B cell (primary cell): ENCODE data around the gene HPGD. TPM values are rescaled to one million over a fixed set of nuclear protein-coding genes. Genes with fewer than 3 reads are reported as not detected.

Source experiments
- ATAC-seq: fragments of 200-7000 bp; cut with Tn5 transposase; one replicate; pipeline ENCODE4 v1.10.0; 2021; ENCODE audit warnings: low read depth, mild to moderate bottlenecking, moderate number of reproducible peaks, moderate library complexity
- CTCF ChIA-PET: fragments of 350-600 bp; sonication (Branson Sonifier 250); formaldehyde crosslinking; loops from one replicate; lab custom pipeline; 2021; ENCODE audit warnings: antibody characterized with exemption, inconsistent platforms; lab: Charles Lee
- POLR2A ChIA-PET: fragments of 350-600 bp; sonication (Branson Sonifier 250); formaldehyde crosslinking; loops from one replicate; lab custom pipeline; 2021; ENCODE audit warnings: antibody characterized with exemption; lab: Charles Lee
- DNase-seq: peaks from one replicate; pipeline ENCODE4 v3.0.0; 2013
- H2AFZ ChIP-seq: 2 replicates; pipeline ENCODE4 v1.6.1; 2012; ENCODE audit warnings: mild to moderate bottlenecking, low read depth, low read length; ENCODE audit not compliant: insufficient read depth, poor library complexity, severe bottlenecking
- H3K27ac ChIP-seq, 2 donors: 1 replicate in 1 of 2; 2 replicates in 1 of 2; pipeline ENCODE4 v1.5.1; 2012 to 2013; ENCODE audit warnings: low read length in 2 of 2, mild to moderate bottlenecking in 2 of 2, moderate library complexity in 1 of 2
- H3K27me3 ChIP-seq, 4 experiments: fragments of 200-600 bp in 1 of 4; sonication (generic) in 1 of 4; replicated peaks in 1 of 4; 1 replicate in 2 of 4; 2 replicates in 2 of 4; pipeline versions ENCODE4 v1.6.1 to v1.7.0; 2013 to 2016; ENCODE audit warnings: low read length in 3 of 4, mild to moderate bottlenecking in 2 of 4, mixed read lengths in 1 of 4, moderate library complexity in 1 of 4; ENCODE audit not compliant: insufficient read depth in 4 of 4, control insufficient read depth in 3 of 4; ENCODE audit errors: control extremely low read depth in 1 of 4
- H3K36me3 ChIP-seq, 2 experiments: replicated peaks in 1 of 2; 1 replicate in 1 of 2; 2 replicates in 1 of 2; pipeline versions ENCODE4 v1.6.1 to v1.7.1; 2013; ENCODE audit warnings: low read length in 1 of 2; ENCODE audit not compliant: insufficient read depth in 2 of 2, control insufficient read depth in 1 of 2; ENCODE audit errors: control extremely low read depth in 1 of 2, extremely low read depth in 1 of 2
- H3K4me1 ChIP-seq, 2 donors: fragments of 200-600 bp in 1 of 2; sonication (generic) in 1 of 2; 1 replicate in 1 of 2; 2 replicates in 1 of 2; pipeline versions ENCODE4 v1.5.1 to v1.6.1; 2013 to 2017; ENCODE audit warnings: low read length in 2 of 2; ENCODE audit not compliant: control insufficient read depth in 2 of 2, insufficient read depth in 2 of 2
- H3K4me2 ChIP-seq: replicated peaks from 2 replicates; pipeline ENCODE3; 2012; ENCODE audit warnings: mild to moderate bottlenecking, low read depth, low read length; ENCODE audit not compliant: poor library complexity, severe bottlenecking
- H3K4me3 ChIP-seq, 5 experiments: fragments of 200-600 bp in 1 of 5; sonication (generic) in 1 of 5; 1 replicate in 3 of 5; 2 replicates in 2 of 5; pipeline versions ENCODE4 v1.5.1 to v1.7.0; 2011 to 2016; ENCODE audit warnings: low read length in 4 of 5, mild to moderate bottlenecking in 4 of 5, low read depth in 2 of 5, control low read depth in 1 of 5, moderate library complexity in 1 of 5; ENCODE audit not compliant: insufficient read depth in 1 of 5; ENCODE audit errors: control extremely low read depth in 1 of 5, extremely low read depth in 1 of 5
- H3K79me2 ChIP-seq: fragments of 200-600 bp; sonication (generic); one replicate; pipeline ENCODE4 v1.6.0; 2016; ENCODE audit warnings: low read length; ENCODE audit not compliant: control insufficient read depth, insufficient read depth
- H3K9ac ChIP-seq: fragments of 200-600 bp; sonication (generic); 2 replicates; pipeline ENCODE4 v1.6.1; 2017; ENCODE audit warnings: mild to moderate bottlenecking, low read length, moderate library complexity
- H3K9me3 ChIP-seq, 3 donors: one replicate each; pipeline versions ENCODE4 v1.6.1 to v1.7.1; 2013; ENCODE audit warnings: low read length in 2 of 3; ENCODE audit not compliant: control insufficient read depth in 2 of 3, insufficient read depth in 1 of 3; ENCODE audit errors: control extremely low read depth in 1 of 3
- H4K20me1 ChIP-seq: 2 replicates; pipeline ENCODE4 v1.6.0; 2012; ENCODE audit warnings: mild to moderate bottlenecking, low read length; ENCODE audit not compliant: insufficient read depth, control insufficient read depth, poor library complexity, severe bottlenecking
- H3K27ac Mint-ChIP-seq: one replicate; pipeline ENCODE4 v1.8.0; 2021; ENCODE audit warnings: mixed read lengths
- H3K27me3 Mint-ChIP-seq: one replicate; pipeline ENCODE4 v1.8.0; 2021; ENCODE audit warnings: mixed read lengths
- H3K4me1 Mint-ChIP-seq: one replicate; pipeline ENCODE4 v1.8.0; 2021; ENCODE audit warnings: mixed read lengths
- H3K4me3 Mint-ChIP-seq: one replicate; pipeline ENCODE4 v1.8.0; 2021; ENCODE audit warnings: mixed read lengths
- H3K9me3 Mint-ChIP-seq: one replicate; pipeline ENCODE4 v1.8.0; 2022; ENCODE audit warnings: mixed read lengths; ENCODE audit not compliant: insufficient read depth
- EZH2 ChIP-seq: IDR thresholded peaks from 2 replicates; pipeline ENCODE4 v1.6.1; 2012; ENCODE audit warnings: borderline replicate concordance, low read depth, mild to moderate bottlenecking, moderate library complexity, low read length; ENCODE audit not compliant: insufficient read depth, poor library complexity, severe bottlenecking
- WGBS: methylation state at CpG from one replicate; pipeline ENCODE4 v1.1.5; 2013; ENCODE audit warnings: missing lambda C conversion rate; ENCODE audit not compliant: insufficient coverage; 5-methylcytosine and 5-hydroxymethylcytosine counted together
- intact Hi-C: fragments of 100-400 bp; cut with micrococcal nuclease; formaldehyde crosslinking; loops from one replicate; pipeline ENCODE4 v1.10.0; 2022
- polyA plus RNA-seq: library from polyadenylated mRNA; depleted of rRNA; stranded (reverse); fragments of >200 nt; gene quantifications from 2 replicates; pipeline ENCODE4 v1.2.3, GENCODE V29; 2012
- total RNA-seq, 2 donors: library from RNA; stranded (reverse); fragments of 120-200 nt in 1 of 2; gene quantifications; 1 replicate in 1 of 2; 2 replicates in 1 of 2; pipeline versions ENCODE4 v1.2.3 to v1.2.4, GENCODE V29; 2013 to 2022
- TF ChIP-seq, protein P1 (sequence below): fragments of 200-600 bp; IDR thresholded peaks from one replicate; pipeline ENCODE4 v1.8.0; 2022; ENCODE audit warnings: antibody characterized with exemption, mild to moderate bottlenecking

Gene HPGD
- total and polyA plus RNA-seq, 2 donors (not counting 1 experiment from before 2014, with no cell fraction given), result 0.67 TPM; not detected in 1

DNA sequence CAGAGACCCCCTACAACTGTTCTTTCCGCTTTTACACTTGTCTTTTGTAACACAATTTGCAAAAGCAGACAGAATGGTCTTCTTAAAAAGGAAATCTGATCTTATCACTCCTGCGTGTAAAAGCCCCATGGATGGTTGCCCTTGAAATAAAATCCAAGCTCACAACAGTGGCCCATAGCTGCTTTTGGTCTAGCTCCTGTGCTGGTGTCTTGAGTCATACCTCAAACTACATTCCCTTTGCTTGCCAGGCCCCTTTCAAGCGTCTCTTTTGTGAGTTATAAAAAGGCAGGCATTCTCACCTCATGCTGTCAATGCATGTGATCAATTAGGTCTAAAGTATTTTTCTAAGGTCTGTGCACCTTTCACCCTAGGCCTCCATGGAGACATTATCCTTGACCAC, 27.6 kb downstream of the HPGD start:
- H3K4me2 ChIP-seq, result no peak overlapping the region
- Mint-ChIP-seq H3K27ac (no peak overlapping the region), H3K9me3 (no peaks in the 10 kb centered on the region), H3K27me3 (no peaks in the 10 kb centered on the region), H3K4me1 (no peaks in the 10 kb centered on the region), H3K4me3 (no peak overlapping the region)
- POLR2A ChIA-PET, result no interaction called here
- H3K4me3 ChIP-seq, result no peak overlapping the region
- H3K9me3 ChIP-seq, result no peaks in the 10 kb centered on the region
- H3K9ac ChIP-seq, result no peak overlapping the region
- no peak for DNase-seq
- H3K79me2 ChIP-seq, result no peaks in the 10 kb centered on the region
- no peaks in the 10 kb centered on the region for H3K4me1 ChIP-seq
- H3K27ac ChIP-seq, result no peak overlapping the region
- no peaks in the 10 kb centered on the region for H4K20me1 ChIP-seq
- H2AFZ ChIP-seq, result no peak overlapping the region
- ATAC-seq, result no peak
- no peaks in the 10 kb centered on the region for H3K36me3 ChIP-seq
- CTCF ChIA-PET, result no interaction called here
- TF ChIP-seq, protein P1, sequence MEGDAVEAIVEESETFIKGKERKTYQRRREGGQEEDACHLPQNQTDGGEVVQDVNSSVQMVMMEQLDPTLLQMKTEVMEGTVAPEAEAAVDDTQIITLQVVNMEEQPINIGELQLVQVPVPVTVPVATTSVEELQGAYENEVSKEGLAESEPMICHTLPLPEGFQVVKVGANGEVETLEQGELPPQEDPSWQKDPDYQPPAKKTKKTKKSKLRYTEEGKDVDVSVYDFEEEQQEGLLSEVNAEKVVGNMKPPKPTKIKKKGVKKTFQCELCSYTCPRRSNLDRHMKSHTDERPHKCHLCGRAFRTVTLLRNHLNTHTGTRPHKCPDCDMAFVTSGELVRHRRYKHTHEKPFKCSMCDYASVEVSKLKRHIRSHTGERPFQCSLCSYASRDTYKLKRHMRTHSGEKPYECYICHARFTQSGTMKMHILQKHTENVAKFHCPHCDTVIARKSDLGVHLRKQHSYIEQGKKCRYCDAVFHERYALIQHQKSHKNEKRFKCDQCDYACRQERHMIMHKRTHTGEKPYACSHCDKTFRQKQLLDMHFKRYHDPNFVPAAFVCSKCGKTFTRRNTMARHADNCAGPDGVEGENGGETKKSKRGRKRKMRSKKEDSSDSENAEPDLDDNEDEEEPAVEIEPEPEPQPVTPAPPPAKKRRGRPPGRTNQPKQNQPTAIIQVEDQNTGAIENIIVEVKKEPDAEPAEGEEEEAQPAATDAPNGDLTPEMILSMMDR, result no peak
- no peak for TF ChIP-seq EZH2
- no peaks in the 10 kb centered on the region for H3K27me3 ChIP-seq
- intact Hi-C loops, result no loop called here
- WGBS, result 58% methylated on average over 2 of the region's 3 CpGs

DNA sequence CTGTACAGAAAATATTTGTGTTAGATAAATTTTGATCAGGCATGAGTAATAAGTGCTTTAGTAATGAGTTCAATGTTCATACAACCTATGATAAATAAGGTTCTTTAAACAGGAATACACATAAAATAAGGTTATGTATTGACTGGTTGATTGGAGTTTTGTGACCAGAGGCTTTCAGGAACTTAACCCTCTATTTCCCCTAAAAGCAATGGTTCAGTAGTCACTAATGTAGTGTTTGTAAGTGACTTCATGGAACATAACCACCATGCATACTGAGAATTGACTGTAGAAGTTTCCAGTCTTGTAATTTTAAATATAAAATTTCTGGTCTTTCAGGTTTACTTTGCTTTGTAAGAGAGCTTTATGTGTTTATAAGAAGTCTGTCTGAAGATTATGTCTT, 28.1 kb downstream of the HPGD start:
- Histone ChIP-seq H3K9me3 (no peaks in the 10 kb centered on the region), H3K36me3 (no peaks in the 10 kb centered on the region), H3K79me2 (no peaks in the 10 kb centered on the region), H3K4me1 (no peaks in the 10 kb centered on the region), H3K9ac (no peak overlapping the region), H2AFZ (no peak overlapping the region), H3K27ac (no peak overlapping the region), H3K4me2 (no peak overlapping the region), H3K4me3 (no peak overlapping the region), H4K20me1 (no peaks in the 10 kb centered on the region), H3K27me3 (no peaks in the 10 kb centered on the region)
- Mint-ChIP-seq H3K27ac (no peak overlapping the region), H3K4me1 (no peaks in the 10 kb centered on the region), H3K9me3 (no peaks in the 10 kb centered on the region), H3K27me3 (no peaks in the 10 kb centered on the region), H3K4me3 (no peak overlapping the region)
- ChIA-PET POLR2A (no interaction called here), CTCF (no interaction called here)
- ATAC-seq (no peak), DNase-seq (no peak)
- TF ChIP-seq, protein P1, result no peak
- TF ChIP-seq EZH2, result no peak
- intact Hi-C loops, result no loop called here
